Mesenchymal stem cell (in vitro differentiated cells and primary cell): Measurements from ENCODE around the gene SLC25A21.
A peak's percentile ranks its signal among the peaks of the same experiment; 100 is the strongest.

Experiments
- DNase-seq: peaks from one replicate; pipeline ENCODE4 v3.0.0-alpha.2; 2013
- H2AFZ ChIP-seq: one replicate; pipeline ENCODE4 v1.6.1; 2013; ENCODE audit warnings: low read depth, mild to moderate bottlenecking, control low read depth, inconsistent platforms, low read length, moderate library complexity
- H2AK5ac ChIP-seq: 2 replicates; pipeline ENCODE4 v1.6.1; 2013; ENCODE audit warnings: low read length, moderate library complexity, mild to moderate bottlenecking, inconsistent platforms; ENCODE audit not compliant: severe bottlenecking
- H2BK120ac ChIP-seq: one replicate; pipeline ENCODE4 v1.6.1; 2013; ENCODE audit warnings: low read depth, mild to moderate bottlenecking, inconsistent platforms, low read length, moderate library complexity
- H2BK12ac ChIP-seq, 2 experiments: one replicate each; pipeline ENCODE4 v1.6.1; 2013; ENCODE audit warnings: inconsistent platforms in 2 of 2, low read length in 2 of 2, mild to moderate bottlenecking in 2 of 2, moderate library complexity in 2 of 2, control low read depth in 1 of 2
- H2BK15ac ChIP-seq: one replicate; pipeline ENCODE4 v1.6.1; 2013; ENCODE audit warnings: mild to moderate bottlenecking, low read depth, inconsistent platforms; ENCODE audit not compliant: poor library complexity, severe bottlenecking
- H2BK5ac ChIP-seq: 2 replicates; pipeline ENCODE4 v1.6.1; 2013; ENCODE audit warnings: low read depth, mild to moderate bottlenecking, low read length, control low read depth, inconsistent platforms; ENCODE audit not compliant: poor library complexity, severe bottlenecking
- H3K14ac ChIP-seq, 2 experiments: one replicate each; pipeline ENCODE4 v1.6.1; 2013; ENCODE audit warnings: inconsistent platforms in 2 of 2, low read length in 2 of 2, control low read depth in 1 of 2, mild to moderate bottlenecking in 1 of 2, moderate library complexity in 1 of 2
- H3K18ac ChIP-seq, 2 experiments: one replicate each; pipeline ENCODE4 v1.6.1; 2013; ENCODE audit warnings: inconsistent platforms in 2 of 2, low read length in 2 of 2, control low read depth in 1 of 2, low read depth in 1 of 2, mild to moderate bottlenecking in 1 of 2
- H3K23ac ChIP-seq, 2 experiments: one replicate each; pipeline ENCODE4 v1.6.1; 2013; ENCODE audit warnings: inconsistent platforms in 2 of 2, low read length in 2 of 2, mild to moderate bottlenecking in 2 of 2, moderate library complexity in 2 of 2, control low read depth in 1 of 2
- H3K27ac ChIP-seq: 2 replicates; pipeline ENCODE4 v1.5.1; 2013; ENCODE audit warnings: mild to moderate bottlenecking, moderate library complexity, low read length, control low read depth, inconsistent platforms; ENCODE audit not compliant: poor library complexity, severe bottlenecking
- H3K27me3 ChIP-seq, 2 experiments: 2 replicates each; pipeline versions ENCODE4 v1.6.1 to v1.7.0; 2013; ENCODE audit warnings: low read length in 2 of 2, mild to moderate bottlenecking in 2 of 2, moderate library complexity in 2 of 2, control low read depth in 1 of 2, inconsistent platforms in 1 of 2; ENCODE audit not compliant: control insufficient read depth in 1 of 2, insufficient read depth in 1 of 2
- H3K36me3 ChIP-seq, 2 experiments: 2 replicates each; pipeline versions ENCODE4 v1.6.1 to v1.7.0; 2013; ENCODE audit warnings: low read length in 2 of 2, control low read depth in 1 of 2, inconsistent platforms in 1 of 2, low read depth in 1 of 2, mild to moderate bottlenecking in 1 of 2; ENCODE audit not compliant: insufficient read depth in 2 of 2, control insufficient read depth in 1 of 2
- H3K4ac ChIP-seq, 2 experiments: one replicate each; pipeline ENCODE4 v1.6.1; 2013; ENCODE audit warnings: inconsistent platforms in 2 of 2, low read length in 2 of 2, mild to moderate bottlenecking in 2 of 2, moderate library complexity in 2 of 2, control low read depth in 1 of 2, low read depth in 1 of 2
- H3K4me1 ChIP-seq: 2 replicates; pipeline ENCODE4 v1.6.1; 2013; ENCODE audit warnings: low read depth, low read length, control low read depth; ENCODE audit not compliant: control insufficient read depth, insufficient read depth
- H3K4me2 ChIP-seq: 2 replicates; pipeline ENCODE4 v1.6.1; 2013; ENCODE audit warnings: low read length, mild to moderate bottlenecking, inconsistent platforms; ENCODE audit not compliant: poor library complexity, severe bottlenecking
- H3K4me3 ChIP-seq, 2 experiments: 2 replicates each; pipeline versions ENCODE4 v1.5.1 to v1.7.0; 2013; ENCODE audit warnings: low read length in 2 of 2, mild to moderate bottlenecking in 2 of 2, control low read depth in 1 of 2, low read depth in 1 of 2; ENCODE audit not compliant: insufficient read depth in 1 of 2
- H3K79me1 ChIP-seq: replicated peaks from 2 replicates; pipeline ENCODE4 v1.6.1; 2013; ENCODE audit warnings: mild to moderate bottlenecking, control low read depth, low read length, inconsistent platforms; ENCODE audit not compliant: poor library complexity, severe bottlenecking
- H3K9ac ChIP-seq: 2 replicates; pipeline ENCODE4 v1.7.0; 2013; ENCODE audit warnings: mild to moderate bottlenecking, low read length, moderate library complexity
- H3K9me3 ChIP-seq: 2 replicates; pipeline ENCODE4 v1.7.0; 2013; ENCODE audit warnings: mild to moderate bottlenecking, low read length; ENCODE audit not compliant: control insufficient read depth
- H4K8ac ChIP-seq: one replicate; pipeline ENCODE4 v1.6.1; 2013; ENCODE audit warnings: inconsistent platforms, mild to moderate bottlenecking, low read length, moderate library complexity
- H4K91ac ChIP-seq: one replicate; pipeline ENCODE4 v1.6.1; 2013; ENCODE audit warnings: mild to moderate bottlenecking, low read length, inconsistent platforms
- WGBS: methylation state at CpG from one replicate; pipeline ENCODE4 v1.1.7; 2013; ENCODE audit warnings: mixed read lengths; 5-methylcytosine and 5-hydroxymethylcytosine counted together

Gene SLC25A21

DNA sequence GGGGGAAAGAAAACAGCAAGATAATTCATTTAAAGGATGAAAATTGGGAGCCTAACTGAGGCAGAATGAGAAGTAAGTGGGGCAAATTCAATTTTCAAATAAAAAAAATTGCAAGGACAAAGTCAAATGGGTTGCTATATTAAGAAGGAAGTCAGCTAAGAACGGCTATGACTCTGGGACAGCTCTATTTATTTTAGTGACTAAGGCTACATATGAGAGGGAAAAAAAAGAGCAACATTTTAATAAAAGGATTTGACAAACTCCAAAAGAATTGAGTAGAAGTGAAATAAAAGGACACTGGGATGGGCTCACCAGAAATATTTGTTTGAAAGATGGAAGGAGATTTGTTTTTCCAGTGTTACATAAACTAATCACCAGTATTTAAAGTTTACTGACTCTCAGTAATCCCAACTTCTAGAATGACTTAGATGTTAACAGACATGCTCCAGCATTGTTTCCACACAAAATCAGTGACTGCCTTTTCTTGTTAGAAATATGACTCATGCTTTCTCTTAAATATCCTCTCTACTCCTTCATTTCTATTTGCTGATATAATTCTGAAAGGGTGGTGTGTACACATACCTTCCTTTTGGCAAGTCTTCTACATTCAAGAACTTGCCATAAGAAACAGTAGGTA, 198.5 kb downstream of the SLC25A21 start:
- Histone ChIP-seq H3K4me3 (no peak overlapping the region), H4K8ac (no peak overlapping the region), H3K4me2 (no peak overlapping the region), H4K91ac (no peak overlapping the region), H3K4me1 (peaks cover 5% of the 10 kb centered on the region), H3K18ac (no peak overlapping the region), H3K27me3 (no peaks in the 10 kb centered on the region), H3K9me3 (no peaks in the 10 kb centered on the region), H3K23ac (no peak overlapping the region), H2BK15ac (no peak overlapping the region), H3K36me3 (no peaks in the 10 kb centered on the region), H3K79me1 (peaks cover 2% of the 10 kb centered on the region), H3K14ac (no peak overlapping the region), H2BK120ac (no peak overlapping the region), H2BK5ac (no peak overlapping the region), H2BK12ac (no peak overlapping the region), H3K27ac (no peak overlapping the region), H3K9ac (no peak overlapping the region), H2AFZ (no peak overlapping the region), H2AK5ac (no peak overlapping the region), H3K4ac (no peak overlapping the region)
- DNase-seq: peak; percentile 51
- 50% methylated on average over 1 of the region's 1 CpG for WGBS

DNA sequence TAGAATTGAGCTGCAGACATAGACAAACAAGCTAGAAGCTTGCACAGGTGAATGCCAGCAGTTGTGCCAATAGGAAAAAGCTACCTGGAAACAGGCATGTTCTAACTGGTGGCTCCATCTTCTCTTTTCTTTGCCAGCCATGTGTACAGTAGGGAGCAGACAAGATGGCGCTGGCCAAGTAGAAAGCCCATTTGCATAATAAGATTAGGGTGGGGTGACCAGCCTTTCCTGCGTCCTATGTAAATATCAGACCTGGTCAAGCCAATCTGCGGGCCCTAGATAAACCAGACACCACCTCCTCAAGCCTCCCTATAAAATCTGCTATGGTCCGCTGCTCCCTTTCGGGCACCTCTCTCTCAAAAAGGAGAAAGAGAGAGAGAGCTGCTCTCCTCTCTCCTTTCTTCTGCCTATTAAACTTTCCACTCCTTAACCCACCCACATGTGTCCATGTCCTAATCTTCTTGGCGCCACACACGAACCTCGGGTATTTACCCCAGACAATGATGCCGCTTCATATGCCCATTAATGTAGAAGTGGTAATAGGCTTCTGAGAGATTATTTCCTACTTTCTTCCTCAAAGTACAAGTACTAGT, 201.0 kb downstream of the SLC25A21 start:
- no peaks in the 10 kb centered on the region for H3K36me3 ChIP-seq
- 98% methylated on average over 8 of the region's 9 CpGs for WGBS

DNA sequence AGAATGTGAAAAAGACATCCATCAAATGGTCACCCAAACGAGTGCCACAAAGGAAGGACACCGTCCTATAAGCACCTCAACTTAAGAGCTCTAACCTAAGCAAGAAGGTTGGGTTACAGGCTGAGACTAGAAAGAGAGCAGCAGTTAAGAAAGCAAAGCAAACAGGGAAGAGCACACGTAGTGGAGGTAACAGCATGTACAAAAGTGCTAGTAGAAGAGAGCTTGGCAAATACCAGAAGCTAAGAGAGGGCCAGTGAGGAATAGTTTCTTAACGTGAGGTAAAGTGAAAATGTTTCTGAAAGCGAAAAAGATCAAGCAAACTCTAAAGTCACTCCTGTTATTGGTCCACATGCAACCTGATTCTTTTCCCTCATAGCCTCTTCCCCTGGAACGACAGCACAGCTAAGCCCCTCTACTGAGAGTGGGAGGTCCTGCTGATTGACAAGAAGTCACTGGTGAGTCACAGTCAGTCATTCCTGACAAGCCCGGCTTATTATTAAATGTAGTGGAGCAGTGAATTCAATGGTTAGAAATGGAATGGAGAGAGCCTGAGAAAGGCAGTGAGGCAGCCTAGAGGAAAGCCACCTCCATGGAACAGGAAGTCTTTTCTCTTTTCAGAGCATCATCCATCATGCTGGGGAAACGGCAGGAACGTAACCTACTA, 204.4 kb downstream of the SLC25A21 start:
- Histone ChIP-seq H3K36me3 (no peaks in the 10 kb centered on the region), H2BK5ac (no peak overlapping the region), H2AK5ac (no peak overlapping the region), H3K27me3 (peaks cover 0 to 3% of the 10 kb centered on the region in 2 experiments), H2BK120ac (no peak overlapping the region), H3K9ac (no peak overlapping the region), H3K4me3 (no peak overlapping the region), H3K4me2 (peak overlapping the region; percentile 13), H3K18ac (no peak overlapping the region), H3K14ac (no peak overlapping the region), H3K4ac (no peak overlapping the region), H2BK15ac (no peak overlapping the region), H4K8ac (no peak overlapping the region), H3K79me1 (peaks cover 2% of the 10 kb centered on the region), H3K9me3 (no peaks in the 10 kb centered on the region), H3K23ac (no peak overlapping the region), H3K27ac (no peak overlapping the region), H2BK12ac (no peak overlapping the region), H3K4me1 (no peaks in the 10 kb centered on the region), H4K91ac (no peak overlapping the region), H2AFZ (no peak overlapping the region)
- 49% methylated on average over 6 of the region's 9 CpGs for WGBS
- no peak for DNase-seq

More for the DNA sequence above, 201.0 kb downstream of the SLC25A21 start:
- Histone ChIP-seq H3K18ac (no peak overlapping the region), H4K8ac (no peak overlapping the region), H4K91ac (no peak overlapping the region), H3K4ac (no peak overlapping the region), H3K27ac (no peak overlapping the region), H2AFZ (no peak overlapping the region), H2BK15ac (no peak overlapping the region), H2BK5ac (no peak overlapping the region), H3K27me3 (peaks cover 0 to 3% of the 10 kb centered on the region in 2 experiments), H3K14ac (no peak overlapping the region), H3K4me1 (peaks cover 2% of the 10 kb centered on the region), H3K9ac (no peak overlapping the region), H3K79me1 (peaks cover 2% of the 10 kb centered on the region), H2AK5ac (no peak overlapping the region), H3K9me3 (no peaks in the 10 kb centered on the region), H3K4me2 (no peak overlapping the region), H2BK120ac (no peak overlapping the region), H2BK12ac (no peak overlapping the region), H3K4me3 (no peak overlapping the region), H3K23ac (no peak overlapping the region)
- DNase-seq: no peak

DNA sequence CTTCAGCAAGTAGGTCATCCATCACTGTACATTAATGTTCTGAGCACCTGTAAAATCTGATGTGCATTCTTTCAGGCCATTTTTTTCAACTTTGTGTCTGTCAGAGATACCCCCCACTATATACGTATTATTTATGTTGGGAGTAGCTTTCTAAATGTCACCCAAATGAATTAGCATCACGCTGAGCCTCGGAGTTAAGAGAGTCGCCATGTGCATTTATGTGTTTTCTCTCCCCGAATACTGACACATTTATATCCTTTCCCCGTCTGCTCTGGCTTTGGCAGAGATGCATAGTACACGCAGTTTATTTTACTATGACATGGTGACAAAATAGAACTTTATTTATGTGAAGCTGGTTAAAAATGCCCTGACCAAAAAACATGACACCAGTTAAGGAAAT, 216.4 kb downstream of the SLC25A21 start:
- Histone ChIP-seq H3K4me2 (no peak overlapping the region), H2BK12ac (no peak overlapping the region), H3K4ac (no peak overlapping the region), H3K23ac (no peak overlapping the region), H3K14ac (no peak overlapping the region), H2AK5ac (no peak overlapping the region), H3K4me1 (no peaks in the 10 kb centered on the region), H3K18ac (no peak overlapping the region), H3K27ac (no peak overlapping the region), H3K9ac (no peak overlapping the region), H3K27me3 (no peaks in the 10 kb centered on the region), H3K9me3 (no peaks in the 10 kb centered on the region), H2BK5ac (no peak overlapping the region), H2AFZ (no peak overlapping the region), H2BK120ac (no peak overlapping the region), H3K4me3 (no peak overlapping the region), H3K36me3 (no peaks in the 10 kb centered on the region), H4K8ac (no peak overlapping the region), H2BK15ac (no peak overlapping the region), H3K79me1 (no peaks in the 10 kb centered on the region), H4K91ac (no peak overlapping the region)
- WGBS: 56% methylated on average over 4 of the region's 7 CpGs
- no peak for DNase-seq
